ENCODE measurements around the gene NOP9.

The NOP9 gene

GRCh38 chr14:24331731-24332267, 32.1 kb downstream of the NOP9 start:
- H3K4me3 ChIP-seq (ENCODE audit: low read length) = no peak overlapping the region
- no peak for TF ChIP-seq CTCF (IDR thresholded peaks at IDR 0.05; ENCODE audit: insufficient read depth, low read depth, low read length, missing control alignments)
- no peak for DNase-seq (ENCODE audit: low read depth)

DNA sequence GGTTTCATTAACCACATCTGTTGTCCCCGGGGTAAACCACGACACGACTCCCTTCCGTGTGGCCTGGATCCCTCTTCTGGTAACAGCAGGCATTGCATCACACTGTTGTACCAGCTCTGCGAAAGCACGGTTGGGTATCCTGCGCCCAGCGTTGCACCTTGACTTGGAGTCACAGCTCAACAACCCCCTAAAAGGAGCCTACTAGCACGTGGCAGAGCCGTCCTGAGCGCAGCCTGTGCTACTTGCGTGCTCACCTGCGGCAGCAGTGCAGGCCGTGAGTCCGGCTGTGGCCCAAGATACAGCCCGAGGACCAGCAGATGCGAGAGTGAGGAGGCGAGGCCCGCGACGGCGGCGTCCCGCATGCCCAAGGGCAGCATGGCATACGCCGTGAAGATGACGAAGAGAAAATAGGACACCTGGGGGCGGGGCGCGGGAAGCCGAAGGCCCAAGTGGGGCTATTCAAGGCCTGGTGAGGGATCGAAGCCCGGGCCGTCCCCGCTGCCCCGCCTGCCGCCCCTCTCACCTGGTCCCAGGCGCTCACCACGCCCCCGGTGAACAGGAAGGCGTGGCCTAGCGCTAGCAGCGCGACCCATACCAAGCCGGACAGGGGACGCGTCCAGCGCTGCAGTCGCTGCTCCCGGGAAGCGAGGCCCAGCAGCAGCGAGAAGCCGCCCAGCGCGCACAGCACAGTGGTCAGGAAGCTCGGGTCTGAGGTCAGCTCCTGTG, 32.8 kb downstream of the NOP9 start:
- H3K4me3 ChIP-seq (ENCODE audit: low read length) = no peak overlapping the region
- DNase-seq (ENCODE audit: low read depth) = peak; percentile 76
- peak; percentile 86 for TF ChIP-seq CTCF (IDR thresholded peaks at IDR 0.05; ENCODE audit: insufficient read depth, low read depth, low read length, missing control alignments)

GRCh38 chr14:24334431-24335291, 35.0 kb downstream of the NOP9 start, which contains the start of gene ADCY4:
ADCY4 (minus strand) TSS chr14:24335071; CDS start chr14:24334652, 419 bp downstream.
- no peak for TF ChIP-seq CTCF (IDR thresholded peaks at IDR 0.05; ENCODE audit: insufficient read depth, low read depth, low read length, missing control alignments)
- H3K4me3 ChIP-seq (ENCODE audit: low read length) = peak within 1 kb of the TSS; percentile 29
- DNase-seq (ENCODE audit: low read depth) = no peak

- no peak for DNase-seq (ENCODE audit: low read depth)
- no peak for TF ChIP-seq CTCF (IDR thresholded peaks at IDR 0.05; ENCODE audit: insufficient read depth, low read depth, low read length, missing control alignments)
- no peak overlapping the region for H3K4me3 ChIP-seq (ENCODE audit: low read length)
These were observed 36.0 kb downstream of the NOP9 start for GRCh38 chr14:24335461-24336171.

GRCh38 chr14:24337144-24337823, 37.6 kb downstream of the NOP9 start:
- TF ChIP-seq CTCF (IDR thresholded peaks at IDR 0.05; ENCODE audit: insufficient read depth, low read depth, low read length, missing control alignments) = no peak
- H3K4me3 ChIP-seq (ENCODE audit: low read length) = no peak overlapping the region
- DNase-seq (ENCODE audit: low read depth) = no peak

- DNase-seq (ENCODE audit: low read depth) = no peak
- H3K4me3 ChIP-seq (ENCODE audit: low read length) = no peak overlapping the region
- no peak for TF ChIP-seq CTCF (IDR thresholded peaks at IDR 0.05; ENCODE audit: insufficient read depth, low read depth, low read length, missing control alignments)
These were observed 38.1 kb downstream of the NOP9 start for GRCh38 chr14:24337824-24338175.

Data from epithelial cell of esophagus (primary cell).